Colonic mucosa (tissue), 4 donors: ENCODE data around the gene LCN9. TPM values are rescaled to one million over a fixed set of nuclear protein-coding genes. Genes with fewer than 3 reads are reported as not detected.
"Not testable (repeated sequence)": the region's sequence is repeated elsewhere in the genome, so short reads cannot be mapped to it uniquely, and the experiment has no call there.

Experiments used
- DNase-seq: peaks from one replicate; pipeline ENCODE4 v3.0.0-alpha.2; 2020
- H3K27ac ChIP-seq: fragments of 200-600 bp; one replicate; pipeline ENCODE4 v1.8.0; 2021
- H3K27me3 ChIP-seq: fragments of 200-600 bp; one replicate; pipeline ENCODE4 v1.8.0; 2021
- H3K36me3 ChIP-seq: fragments of 200-600 bp; one replicate; pipeline ENCODE4 v1.8.0; 2021
- H3K4me1 ChIP-seq: fragments of 200-600 bp; one replicate; pipeline ENCODE4 v1.8.0; 2021; ENCODE audit warnings: mild to moderate bottlenecking
- H3K4me3 ChIP-seq: fragments of 200-600 bp; one replicate; pipeline ENCODE4 v1.8.0; 2021
- H3K9ac ChIP-seq, 2 donors: one replicate each; pipeline ENCODE4 v1.7.0; 2013; ENCODE audit warnings: control low read depth in 2 of 2, low read depth in 2 of 2, low read length in 2 of 2
- H3K9me3 ChIP-seq: fragments of 200-600 bp; one replicate; pipeline ENCODE4 v1.8.0; 2021
- intact Hi-C: fragments of 100-400 bp; cut with DNase I; formaldehyde crosslinking; loops from one replicate; pipeline ENCODE4 v1.14.1; 2022
- total RNA-seq, 2 donors: library from RNA; stranded (reverse); fragmentation: NEBNext Ultra II Directional in 1 of 2; extraction: Animal tissue kit (Norgen Biotek cat#: 25700) in 1 of 2; gene quantifications; one replicate each; pipeline ENCODE4 v1.2.1, GENCODE V29; 2021
- TF ChIP-seq, protein P1 (sequence below): fragments of 200-600 bp; IDR thresholded peaks from one replicate; pipeline ENCODE4 v1.8.0; 2022; ENCODE audit warnings: antibody characterized with exemption, mild to moderate bottlenecking
- donor health status: healthy.
- donor health status: DM: no; HTN: no; CAD: no.
- donor health status: DM: no; HTN: no; CAD: no.

The LCN9 gene
- total RNA-seq, 2 donors from 2014 or later = not detected

DNA sequence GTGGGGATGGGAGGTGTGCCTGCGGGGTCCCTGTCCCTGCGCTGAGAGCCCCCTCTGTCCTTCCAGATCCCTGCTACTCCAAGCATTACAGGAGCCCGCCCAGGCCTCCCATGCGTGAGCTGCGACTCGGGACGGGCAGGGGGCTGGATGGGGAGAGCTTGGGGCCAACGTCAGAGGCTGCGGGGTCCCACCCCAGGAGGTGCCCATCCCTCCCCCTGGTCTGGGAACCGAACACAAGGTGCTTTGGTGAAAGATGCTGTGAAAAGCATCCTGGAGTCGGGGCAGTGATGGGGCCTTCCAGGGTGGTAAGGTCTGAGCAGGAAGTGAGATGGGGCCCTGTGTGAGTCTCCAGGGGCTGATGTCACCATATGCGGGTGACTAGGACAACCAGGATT lies 2.7 kb downstream of the LCN9 start:
- no peak for DNase-seq
- intact Hi-C loops = no loop called here
- H3K36me3 ChIP-seq = no peaks in the 10 kb centered on the region
- TF ChIP-seq, protein P1, sequence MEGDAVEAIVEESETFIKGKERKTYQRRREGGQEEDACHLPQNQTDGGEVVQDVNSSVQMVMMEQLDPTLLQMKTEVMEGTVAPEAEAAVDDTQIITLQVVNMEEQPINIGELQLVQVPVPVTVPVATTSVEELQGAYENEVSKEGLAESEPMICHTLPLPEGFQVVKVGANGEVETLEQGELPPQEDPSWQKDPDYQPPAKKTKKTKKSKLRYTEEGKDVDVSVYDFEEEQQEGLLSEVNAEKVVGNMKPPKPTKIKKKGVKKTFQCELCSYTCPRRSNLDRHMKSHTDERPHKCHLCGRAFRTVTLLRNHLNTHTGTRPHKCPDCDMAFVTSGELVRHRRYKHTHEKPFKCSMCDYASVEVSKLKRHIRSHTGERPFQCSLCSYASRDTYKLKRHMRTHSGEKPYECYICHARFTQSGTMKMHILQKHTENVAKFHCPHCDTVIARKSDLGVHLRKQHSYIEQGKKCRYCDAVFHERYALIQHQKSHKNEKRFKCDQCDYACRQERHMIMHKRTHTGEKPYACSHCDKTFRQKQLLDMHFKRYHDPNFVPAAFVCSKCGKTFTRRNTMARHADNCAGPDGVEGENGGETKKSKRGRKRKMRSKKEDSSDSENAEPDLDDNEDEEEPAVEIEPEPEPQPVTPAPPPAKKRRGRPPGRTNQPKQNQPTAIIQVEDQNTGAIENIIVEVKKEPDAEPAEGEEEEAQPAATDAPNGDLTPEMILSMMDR = no peak
- H3K27me3 ChIP-seq = no peaks in the 10 kb centered on the region
- no peaks in the 10 kb centered on the region for H3K9me3 ChIP-seq
- no peak overlapping the region for H3K27ac ChIP-seq
- H3K9ac ChIP-seq = no peak overlapping the region
- no peaks in the 10 kb centered on the region for H3K4me1 ChIP-seq
- no peak overlapping the region for H3K4me3 ChIP-seq

DNA sequence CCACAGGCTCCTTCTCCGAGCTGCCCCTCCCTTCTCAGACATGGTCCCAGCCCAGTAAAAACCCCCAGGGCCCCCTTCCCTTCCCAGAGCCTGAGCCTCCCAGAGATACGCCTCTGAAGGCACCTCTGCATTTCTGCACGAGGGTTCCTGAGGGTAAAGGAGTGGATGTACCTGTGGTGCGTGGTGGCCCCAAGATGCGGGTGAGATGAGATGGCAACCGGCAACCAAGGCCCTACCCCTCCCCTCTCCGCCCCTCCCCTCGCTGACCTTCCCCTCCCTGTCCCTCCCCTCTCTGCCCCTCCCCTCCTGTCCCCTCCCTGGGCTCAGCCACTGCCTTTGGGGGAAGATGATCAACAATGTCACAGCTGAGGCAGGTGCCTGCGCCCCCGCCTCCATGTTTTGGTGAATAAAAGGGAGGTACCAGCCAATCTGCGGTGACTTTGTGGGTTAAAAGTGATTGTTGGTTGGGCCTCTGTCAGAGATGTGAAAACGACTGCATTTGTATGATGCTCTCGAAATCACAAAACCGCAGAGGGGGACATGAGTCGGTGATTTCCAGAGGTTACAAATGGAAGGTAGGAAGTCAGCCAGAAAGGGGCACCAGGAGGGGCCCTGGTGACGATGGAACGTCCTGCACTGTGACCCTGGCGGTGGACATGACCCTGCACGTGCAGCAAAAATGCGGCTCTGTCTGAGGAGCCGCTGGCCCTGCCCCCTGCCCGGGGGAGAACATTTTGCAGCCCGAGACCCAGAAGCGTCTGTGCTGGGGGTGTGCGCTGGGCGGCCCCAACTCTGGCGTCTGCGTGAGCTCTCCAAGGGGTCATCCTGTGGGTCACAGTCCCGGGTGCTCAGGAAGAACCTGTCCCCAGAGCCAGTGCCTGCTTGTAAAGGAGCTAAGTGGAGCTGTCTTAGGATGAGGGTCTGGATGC lies 3.7 kb downstream of the LCN9 start:
- Histone ChIP-seq H3K36me3 (no peaks in the 10 kb centered on the region), H3K4me1 (no peaks in the 10 kb centered on the region), H3K9me3 (no peaks in the 10 kb centered on the region), H3K27ac (no peak overlapping the region), H3K4me3 (no peak overlapping the region), H3K9ac (no peak overlapping the region), H3K27me3 (no peaks in the 10 kb centered on the region)
- no peak for DNase-seq
- intact Hi-C loops = no loop called here
- TF ChIP-seq, protein P1 = no peak

DNA sequence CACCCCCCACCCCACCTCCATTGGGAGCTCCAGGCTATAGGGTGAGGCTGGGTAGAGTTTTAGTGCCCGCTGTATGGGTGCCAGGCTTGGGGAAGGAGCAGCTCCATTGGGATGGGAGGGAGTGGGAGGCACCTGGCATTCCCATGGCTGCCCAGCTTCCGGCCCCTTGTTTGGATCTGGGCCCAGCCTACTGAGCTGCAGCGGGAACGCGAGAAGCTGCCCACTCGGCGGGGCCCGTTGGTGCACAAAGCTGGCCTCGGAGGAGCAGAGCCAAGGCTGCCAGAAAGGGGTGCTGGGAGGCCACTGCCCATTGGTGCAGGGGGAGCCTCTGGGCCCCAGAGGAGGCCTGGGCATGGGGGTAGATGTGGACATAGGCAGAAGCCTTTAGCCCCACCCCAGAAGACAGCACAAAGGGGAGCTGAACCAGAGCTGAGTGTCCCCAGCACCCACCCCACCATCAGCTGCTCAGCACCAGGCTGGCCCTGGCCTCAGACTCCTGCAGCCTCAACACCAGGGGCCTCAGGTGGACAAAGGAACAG lies 4.4 kb downstream of the LCN9 start:
- intact Hi-C loops = no loop called here
- no peak for DNase-seq

DNA sequence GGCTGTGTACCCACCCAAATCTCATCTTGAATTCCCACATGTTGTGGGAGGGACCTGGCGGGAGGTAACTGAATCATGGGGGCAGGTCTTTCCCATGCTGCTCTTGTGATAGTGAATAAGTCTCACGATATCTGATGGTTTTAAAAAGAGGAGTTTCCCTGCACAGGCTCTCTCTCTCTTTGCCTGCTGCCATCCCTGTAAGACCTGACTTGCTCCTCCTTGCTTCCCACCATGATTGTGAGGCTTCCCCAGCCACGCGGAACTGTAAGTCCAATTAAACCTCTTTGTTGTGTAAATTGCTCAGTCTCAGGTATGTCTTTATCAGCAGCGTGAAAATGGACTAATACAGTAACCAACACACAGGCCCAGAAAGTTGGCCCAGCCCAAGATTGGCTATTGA lies 5.9 kb downstream of the LCN9 start:
- H3K4me3 ChIP-seq, H3K36me3 ChIP-seq, DNase-seq, H3K9ac ChIP-seq, H3K27ac ChIP-seq, H3K9me3 ChIP-seq, intact Hi-C loops, H3K27me3 ChIP-seq, H3K4me1 ChIP-seq: not testable (repeated sequence)

More for the DNA sequence above, 4.4 kb downstream of the LCN9 start:
- no peak overlapping the region for H3K27ac ChIP-seq
- no peaks in the 10 kb centered on the region for H3K4me1 ChIP-seq
- TF ChIP-seq, protein P1 = no peak
- H3K36me3 ChIP-seq = no peaks in the 10 kb centered on the region
- H3K9me3 ChIP-seq = no peaks in the 10 kb centered on the region
- H3K9ac ChIP-seq = no peak overlapping the region
- no peaks in the 10 kb centered on the region for H3K27me3 ChIP-seq
- no peak overlapping the region for H3K4me3 ChIP-seq

DNA sequence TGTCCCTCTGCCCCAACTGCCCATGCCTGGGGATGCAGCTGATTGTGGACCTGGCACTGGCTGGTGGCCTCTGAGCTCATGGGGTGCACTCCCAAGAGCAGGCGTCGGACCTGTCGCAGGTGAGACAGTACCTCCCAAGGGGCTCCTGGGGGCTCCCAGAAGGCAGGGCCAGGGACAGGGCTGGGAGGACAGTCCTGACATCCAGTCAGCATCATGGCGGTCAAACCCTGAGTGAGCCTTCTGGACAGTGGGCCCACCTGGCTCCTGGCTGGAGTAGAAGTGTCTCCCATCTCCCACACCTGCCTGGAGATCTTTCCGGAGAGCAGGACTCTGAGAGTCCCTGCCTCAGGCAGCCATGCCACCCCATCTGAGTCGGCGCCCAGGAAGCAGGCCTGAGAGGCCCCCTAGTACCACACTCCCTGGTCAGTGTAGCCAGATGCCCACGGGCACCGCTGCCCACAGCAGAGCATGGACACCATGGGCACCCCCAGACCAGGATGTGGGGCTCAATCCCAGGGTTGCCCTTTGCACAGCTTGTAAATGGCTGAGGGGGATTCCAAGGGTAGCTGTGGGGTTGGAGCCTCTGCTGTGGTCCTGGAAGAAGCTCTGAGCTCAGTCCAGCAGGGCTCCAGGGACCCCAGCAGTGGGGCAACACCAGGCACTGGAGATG lies 6.6 kb downstream of the LCN9 start:
- no peak overlapping the region for H3K4me3 ChIP-seq
- no peaks in the 10 kb centered on the region for H3K4me1 ChIP-seq
- H3K9ac ChIP-seq = no peak overlapping the region
- DNase-seq = no peak
- H3K27me3 ChIP-seq = no peaks in the 10 kb centered on the region
- intact Hi-C loops = no loop called here
- TF ChIP-seq, protein P1 = no peak
- no peaks in the 10 kb centered on the region for H3K9me3 ChIP-seq
- no peak overlapping the region for H3K27ac ChIP-seq
- H3K36me3 ChIP-seq = no peaks in the 10 kb centered on the region
